CD4-positive, alpha-beta T cell treated with Interleukin-12 subunit alpha and Interleukin-12 subunit beta, for 1 hour (primary cell): ENCODE measurements around the gene CIB4.
"Not testable (repeated sequence)": the region's sequence is repeated elsewhere in the genome, so short reads cannot be mapped to it uniquely, and the experiment has no call there.

ENCODE experiments used
- DNase-seq: peaks from one replicate; pipeline ENCODE4 v3.0.0-alpha.2; 2020

Gene CIB4

DNA sequence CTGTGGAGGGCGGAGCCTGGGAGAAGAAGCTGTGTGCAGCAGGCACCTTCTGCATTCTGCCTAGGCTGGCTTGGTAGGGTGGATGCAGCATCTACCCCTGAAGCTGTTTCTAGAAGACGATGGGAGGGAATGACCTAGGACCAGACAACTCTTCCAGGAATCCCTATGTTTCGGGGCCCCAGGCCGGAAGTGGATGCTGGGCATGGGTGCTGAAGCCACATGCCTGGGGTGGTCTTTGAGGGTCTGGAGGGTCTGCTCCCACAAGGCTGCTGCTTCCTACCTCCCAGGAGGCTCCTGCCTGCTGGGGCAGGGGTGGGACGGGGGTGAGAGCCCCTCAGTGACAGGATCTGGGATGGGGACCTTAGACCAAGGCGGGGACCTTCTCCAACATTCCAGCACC, 61.0 kb downstream of the CIB4 start:
- DNase-seq: no peak

DNA sequence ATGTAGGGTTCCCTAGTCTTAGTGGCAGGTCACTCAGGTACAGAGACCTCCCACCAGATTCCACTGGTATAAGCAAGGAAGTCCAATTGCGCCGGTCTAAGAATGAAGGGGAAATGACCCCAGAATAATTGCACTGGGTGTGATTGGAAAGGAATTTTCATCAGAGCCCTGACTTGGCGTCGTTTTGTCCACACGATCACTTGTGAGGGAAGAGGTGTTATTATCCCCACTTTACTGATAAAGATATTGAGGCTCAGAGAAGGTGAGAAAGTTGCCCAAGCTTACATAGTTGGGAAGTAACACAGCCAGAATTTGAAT, 61.5 kb downstream of the CIB4 start:
- DNase-seq: no peak

DNA sequence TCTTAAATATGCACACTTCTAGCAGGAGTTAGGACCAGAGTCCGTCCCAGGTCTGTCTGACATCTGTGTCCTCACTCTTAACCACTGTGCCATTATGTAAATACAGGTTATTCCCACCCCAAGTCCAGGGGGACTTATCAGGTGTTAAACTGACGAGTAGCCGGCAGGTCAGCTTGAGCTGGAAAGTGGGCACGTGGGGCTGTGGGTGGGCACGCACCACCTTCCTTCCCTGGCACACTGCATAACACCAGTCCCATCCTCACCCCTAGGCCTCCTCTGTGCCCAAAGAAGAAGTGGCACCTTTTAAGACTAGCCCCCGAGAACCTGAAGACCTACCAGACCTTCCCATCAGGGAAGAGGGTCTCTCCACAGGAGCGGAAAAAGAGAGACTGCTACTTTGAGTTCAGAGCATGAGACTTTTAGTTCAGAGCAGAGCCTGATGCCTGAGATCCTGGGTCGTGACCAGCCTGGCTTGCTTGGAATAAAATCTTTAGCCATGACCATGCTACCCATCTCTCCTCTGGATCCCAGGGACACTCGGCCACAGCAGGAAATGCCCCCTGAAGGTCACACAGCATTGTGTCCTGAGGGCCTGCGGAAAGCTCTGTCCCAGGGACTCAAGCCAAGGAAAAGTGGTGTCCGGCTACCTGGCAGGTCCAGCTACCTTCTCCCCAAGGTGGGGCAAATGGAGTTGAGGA, 62.0 kb downstream of the CIB4 start:
- no peak for DNase-seq

DNA sequence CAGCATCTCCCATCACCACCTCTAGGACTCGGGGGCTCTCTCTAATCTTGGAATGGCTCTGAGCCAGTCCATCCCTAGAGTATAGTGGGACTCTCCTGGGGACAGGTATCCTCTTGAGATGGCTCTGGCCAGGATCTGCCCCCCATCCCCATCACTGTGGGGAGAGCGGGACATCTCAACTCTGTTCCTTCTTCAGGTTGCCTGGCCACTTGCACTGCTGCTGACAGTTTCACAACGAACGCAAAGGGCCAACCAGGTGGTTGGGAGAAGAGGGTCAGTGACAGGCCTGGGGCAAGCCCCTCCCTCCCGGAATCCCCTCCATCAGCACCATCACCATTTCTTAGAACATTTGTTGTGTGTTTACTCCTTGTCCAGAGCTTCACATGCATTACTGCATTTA, 62.6 kb downstream of the CIB4 start:
- no peak for DNase-seq

DNA sequence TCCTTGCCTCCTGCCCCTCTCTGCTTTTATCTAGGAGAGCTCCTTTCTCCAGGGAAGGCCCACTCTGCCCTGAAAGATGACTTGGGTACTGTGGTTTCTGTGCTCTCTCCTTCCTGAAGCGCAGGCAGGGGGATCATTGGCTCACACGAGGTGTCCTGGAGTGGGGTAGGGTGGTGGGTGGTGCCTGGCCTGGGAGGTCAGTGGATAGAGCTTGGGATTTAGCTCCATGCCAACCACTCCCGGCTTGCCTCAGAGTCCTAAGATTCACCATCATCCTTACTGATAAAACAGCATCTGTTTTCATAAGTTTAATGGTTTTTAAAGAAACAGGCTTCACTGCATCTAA, 63.1 kb downstream of the CIB4 start:
- DNase-seq: no peak

DNA sequence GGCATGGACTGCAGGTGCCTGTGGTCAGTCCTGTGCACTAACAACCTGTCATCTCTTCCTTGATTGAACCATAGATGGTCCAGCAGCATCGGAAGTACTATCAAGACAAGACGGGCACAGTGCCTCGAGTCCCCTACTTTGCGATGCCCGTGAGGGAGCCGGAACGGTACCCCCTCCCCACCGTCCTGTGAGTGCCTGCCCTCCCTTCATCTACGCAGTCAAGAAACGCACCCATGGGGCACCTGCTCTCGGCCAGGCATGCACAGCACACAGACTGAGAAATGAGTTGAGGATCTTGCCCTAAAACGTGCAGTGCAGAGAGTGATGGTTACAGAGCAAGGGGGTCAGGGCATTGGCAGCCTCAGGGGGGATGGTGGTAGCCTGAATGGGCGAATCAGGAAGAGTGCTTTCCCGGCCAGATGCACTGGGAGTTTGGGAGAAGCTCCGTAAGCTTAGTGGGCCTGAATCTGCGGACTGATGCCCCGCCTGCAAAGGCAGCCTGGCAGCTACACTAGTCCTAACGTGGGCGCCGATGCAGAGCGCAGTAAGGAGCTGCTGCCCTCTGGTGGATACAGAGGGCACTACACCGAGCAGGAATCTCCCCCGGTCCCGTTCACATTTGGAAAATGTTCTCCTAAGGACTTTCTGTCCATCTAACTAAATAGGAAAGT, 63.6 kb downstream of the CIB4 start:
- DNase-seq: peak; percentile 56

DNA sequence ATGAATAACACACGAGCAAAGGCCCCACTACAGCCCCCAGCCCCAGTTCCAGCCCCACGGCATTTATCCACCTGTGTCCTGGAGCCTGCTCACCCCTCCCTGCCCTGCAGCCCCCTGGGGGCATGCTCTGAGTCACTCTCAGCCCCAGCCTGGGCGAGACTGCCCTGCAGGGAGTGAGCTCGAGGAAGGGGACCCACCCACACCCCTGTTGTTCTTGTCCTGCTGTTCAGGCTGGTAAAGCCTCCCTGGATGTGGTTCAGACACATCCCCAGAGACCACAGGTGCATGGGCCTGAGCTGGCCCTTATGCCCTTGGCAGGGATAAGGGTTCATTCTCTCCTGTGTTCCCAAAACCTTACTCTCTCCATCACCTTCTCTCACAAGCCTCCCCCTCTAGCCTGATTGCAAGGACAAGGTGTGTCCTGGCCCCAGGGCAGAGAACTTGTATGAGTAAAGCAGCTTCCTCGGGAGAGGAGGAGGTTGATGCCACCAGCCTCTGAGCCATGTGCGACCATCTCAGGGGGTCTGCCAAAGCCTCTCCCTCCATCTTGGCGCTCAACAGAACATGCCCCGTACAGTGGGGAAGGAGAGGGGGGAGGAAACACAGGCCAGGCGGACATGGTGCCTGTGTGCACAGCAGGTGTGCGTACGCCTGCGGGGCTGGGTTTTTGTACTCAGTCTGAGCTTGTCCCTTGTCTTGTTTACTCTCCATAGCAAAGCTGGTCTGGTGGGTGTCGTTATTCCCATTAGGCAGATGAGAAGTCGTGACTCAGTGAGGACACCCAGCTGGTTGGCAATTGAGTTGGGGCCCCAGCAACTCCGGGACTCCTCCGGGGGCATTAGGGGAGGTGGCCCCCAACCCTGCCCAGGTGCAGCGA, 64.4 kb downstream of the CIB4 start:
- no peak for DNase-seq

DNA sequence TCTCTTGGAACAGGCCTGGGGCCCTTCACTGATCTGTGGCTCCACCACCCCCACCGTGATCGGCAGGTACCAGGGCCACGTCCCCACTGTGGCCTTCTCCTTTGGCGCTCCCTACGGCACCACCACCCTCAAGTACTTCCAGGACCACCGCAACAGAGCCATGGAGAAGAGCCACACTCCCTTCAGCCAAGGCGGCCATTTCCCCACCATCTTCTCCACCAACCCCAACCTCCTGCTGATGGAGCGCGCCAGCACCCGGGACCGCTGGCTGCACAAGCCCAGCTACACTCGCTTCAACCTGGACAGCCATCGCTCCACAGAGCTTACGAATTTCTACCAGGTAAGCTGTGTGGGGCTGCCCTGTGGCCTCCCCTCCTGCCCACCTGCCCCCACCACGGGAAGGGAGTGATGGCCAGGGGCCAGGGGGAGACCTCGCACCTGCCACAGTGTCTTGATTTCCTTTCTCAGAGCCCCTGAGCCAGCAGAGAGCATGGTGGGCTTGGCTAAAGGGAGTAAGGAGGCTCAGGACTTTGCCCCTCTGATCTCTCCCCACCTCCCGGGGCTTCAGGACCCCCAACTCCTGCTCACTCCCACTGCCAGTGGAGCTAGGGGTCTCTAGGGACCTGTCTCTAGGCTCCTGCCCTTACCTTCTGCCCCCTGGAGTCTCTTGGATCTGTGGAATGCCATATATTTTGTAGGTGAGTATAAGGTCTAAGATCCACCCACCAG, 65.2 kb downstream of the CIB4 start:
- DNase-seq: no peak

DNA sequence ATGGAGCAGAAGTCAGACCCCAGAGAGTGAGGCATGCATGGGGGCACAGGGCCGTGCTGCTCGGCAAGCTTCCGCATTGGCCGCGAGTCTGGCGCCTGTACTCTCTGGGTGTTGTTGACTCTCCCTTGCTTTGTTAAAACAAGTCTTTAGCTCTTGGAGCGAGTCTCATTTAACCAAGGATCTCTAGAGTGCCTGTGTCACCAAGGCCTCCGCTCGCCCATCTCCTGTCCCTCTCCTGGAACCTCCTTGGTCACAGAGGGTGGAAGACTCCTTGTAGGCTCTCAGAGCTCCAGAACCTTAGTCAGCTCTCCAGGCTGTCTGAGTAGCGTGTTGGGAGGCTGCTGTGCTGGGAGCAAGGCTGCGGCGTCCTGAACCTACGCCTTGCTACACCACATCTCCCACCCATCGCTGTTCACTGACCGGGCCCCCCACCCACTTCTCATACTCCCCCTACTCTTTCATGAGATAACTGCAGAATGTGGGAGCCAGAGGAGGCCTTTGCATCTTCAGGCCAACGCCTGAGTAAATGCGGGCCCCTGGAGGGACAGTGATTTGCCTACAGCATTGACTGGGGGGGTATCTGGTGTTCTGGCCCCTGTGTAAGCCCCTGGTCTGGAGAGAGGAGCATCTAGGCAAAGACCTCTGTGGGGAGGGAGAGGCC, 66.1 kb downstream of the CIB4 start:
- no peak for DNase-seq

DNA sequence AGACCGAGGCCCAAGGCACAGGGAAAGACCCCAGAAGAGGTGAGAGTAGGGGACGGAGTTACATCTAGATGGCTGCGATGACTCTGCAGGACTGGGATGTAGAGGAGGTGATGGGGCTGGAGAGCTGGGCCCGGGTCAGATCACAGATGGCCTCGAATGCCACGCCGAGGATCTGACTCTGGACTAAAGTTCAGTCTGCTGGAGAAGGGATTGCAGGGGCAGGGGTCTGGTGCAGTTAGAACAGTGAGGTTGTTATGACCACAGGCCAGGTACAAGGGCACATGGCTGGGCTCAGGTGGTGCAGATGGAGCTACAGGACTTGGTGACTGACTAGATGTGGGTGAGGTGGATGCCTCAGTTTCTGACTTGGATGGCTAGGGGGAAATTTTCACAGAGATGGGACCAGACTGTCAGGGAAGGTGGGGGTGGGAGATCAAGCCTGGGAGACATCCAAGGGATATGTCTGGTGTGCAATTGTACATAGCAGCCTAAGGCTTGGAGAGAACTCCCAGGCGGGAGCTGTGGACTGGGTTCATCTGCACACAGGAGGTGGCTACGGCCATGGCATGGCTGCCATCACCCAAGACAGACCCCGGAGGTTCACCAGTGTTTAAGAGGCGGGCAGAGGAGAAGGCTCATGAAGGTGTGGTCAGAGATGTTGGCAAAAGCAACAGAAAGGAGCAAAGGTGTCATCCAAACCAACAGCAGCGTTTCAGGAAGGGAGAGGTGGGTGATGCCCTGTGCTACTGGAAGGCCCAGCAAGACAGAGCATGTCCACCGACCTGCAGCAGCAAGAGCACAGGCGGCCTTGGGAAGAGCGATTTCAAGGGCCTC, 66.9 kb downstream of the CIB4 start:
- DNase-seq: no peak

DNA sequence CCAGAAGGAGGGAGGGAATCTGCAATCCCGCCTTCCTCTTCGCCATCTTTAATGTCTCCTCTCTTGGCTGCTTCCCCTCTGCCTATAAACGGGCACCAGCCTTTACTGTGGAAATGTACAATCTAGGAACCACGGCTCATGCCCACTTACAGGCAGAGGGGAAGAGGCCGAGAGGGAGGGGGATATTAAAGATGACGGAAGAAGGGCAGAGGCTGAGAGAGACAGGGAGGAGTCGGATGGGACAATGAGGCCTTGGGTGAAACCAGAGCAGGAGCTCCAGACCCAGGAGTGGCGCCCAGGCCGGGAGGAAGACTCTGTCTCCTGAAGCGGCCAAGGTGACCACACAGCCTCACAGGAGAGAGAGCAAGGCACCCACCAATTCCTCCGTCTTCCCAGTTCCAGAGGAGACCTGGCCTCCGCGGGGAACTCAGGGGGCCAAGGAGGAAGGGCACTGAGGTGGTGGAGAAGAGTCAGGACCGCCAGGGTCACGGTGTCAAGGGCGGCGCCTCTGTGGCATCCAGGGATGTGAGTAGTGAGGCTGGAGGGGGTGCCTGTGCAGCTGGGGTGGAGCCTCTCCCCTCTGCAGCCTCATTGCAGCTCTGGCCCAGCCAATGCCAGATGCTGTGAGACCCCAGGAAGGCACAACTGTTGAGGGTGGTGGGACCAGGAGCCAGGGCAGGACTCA, 67.8 kb downstream of the CIB4 start:
- DNase-seq: no peak

DNA sequence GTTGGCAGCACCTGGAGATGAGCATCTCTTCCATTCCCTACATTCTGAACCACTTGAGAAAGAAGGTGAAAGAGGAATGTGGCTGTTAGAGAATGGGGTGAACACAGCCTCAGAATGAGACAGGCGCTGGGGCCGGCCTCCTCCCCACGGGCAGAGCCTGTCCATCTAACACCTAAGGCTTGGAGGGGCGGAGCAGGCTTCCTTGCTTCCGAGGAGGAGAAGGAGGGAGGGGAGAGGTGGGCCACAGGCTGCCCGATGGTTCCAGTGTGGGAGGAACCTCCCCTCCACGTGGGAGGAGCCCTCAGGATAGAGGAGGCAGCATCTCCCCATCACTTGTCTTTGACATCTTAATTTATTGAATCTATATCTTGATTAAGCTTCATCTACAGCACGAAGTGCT, 68.6 kb downstream of the CIB4 start:
- no peak for DNase-seq

DNA sequence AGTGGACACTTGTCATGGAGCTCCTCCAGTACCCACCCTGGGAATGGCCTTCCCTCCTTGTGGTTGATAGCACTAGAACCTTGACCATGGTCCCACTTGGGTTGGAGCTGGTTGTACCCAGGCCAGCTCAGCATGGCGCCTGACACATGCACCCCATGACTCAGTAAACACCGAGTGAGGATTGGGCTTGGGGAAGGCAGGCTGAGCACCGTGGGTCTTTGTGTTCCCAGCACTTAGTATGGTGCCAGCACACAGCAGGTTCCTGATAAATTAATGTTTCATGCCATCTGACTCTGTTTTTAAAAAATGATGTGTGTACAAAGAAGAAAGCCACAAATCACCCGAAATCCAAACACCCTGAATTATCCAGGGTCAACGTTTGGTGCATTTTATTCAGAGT, 69.8 kb downstream of the CIB4 start:
- DNase-seq: no peak

DNA sequence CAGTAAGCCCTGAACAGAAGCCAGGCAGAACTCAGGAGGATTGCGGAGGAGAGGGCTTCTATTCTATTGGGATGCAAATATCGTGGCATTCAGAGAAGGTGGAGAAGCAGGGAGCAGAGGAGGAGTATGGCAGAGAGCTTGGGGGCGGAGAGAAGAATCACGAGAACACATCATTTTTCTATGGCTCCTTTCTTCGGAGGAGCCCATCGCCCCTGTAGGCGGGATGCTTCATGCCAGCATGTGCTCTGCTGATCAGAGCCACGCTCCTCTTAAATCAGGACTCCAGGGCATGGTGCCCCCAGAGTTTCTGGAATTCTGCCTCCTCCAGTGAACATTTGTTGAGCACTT, 71.1 kb downstream of the CIB4 start:
- no peak for DNase-seq

DNA sequence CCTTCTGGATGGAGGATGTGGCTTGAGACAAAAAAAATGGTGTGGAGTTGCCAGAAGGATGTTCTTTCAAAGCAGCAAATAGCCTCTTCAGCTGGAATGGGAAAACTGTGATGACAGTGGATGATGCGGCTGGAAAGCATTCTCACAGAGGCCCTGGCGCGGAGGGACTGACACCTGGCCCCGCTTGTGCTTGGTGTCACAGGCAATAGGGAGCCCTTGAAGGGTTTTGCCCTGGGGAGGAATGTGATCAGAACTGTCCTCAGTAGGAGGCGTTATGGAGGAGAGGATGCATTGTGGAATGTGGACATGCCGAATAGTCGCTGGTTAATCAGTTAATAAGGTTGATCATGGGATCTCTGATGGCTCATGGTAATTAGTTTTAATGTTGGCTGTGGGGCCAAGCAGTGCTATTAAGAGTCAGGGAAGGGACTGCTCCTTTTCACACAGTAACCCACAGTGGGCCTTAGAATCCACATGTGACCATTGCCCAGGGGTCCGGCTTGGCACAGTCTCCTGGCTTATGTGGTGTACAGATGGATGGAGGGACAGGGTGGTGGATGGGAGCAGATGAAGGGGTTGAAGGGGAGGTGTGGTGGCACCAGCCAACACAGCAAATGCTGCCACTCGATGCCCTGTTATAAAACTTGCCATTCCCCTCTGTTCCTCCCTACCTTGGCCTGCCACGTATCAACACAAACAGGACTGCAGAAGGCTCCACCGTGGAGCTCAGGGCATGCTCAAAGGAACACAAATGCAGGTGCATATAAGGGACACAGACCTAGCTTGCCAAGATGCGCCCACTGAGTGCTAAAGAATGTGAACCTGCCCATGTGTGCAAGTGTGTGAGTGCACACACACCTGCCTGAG, 71.7 kb downstream of the CIB4 start:
- no peak for DNase-seq

DNA sequence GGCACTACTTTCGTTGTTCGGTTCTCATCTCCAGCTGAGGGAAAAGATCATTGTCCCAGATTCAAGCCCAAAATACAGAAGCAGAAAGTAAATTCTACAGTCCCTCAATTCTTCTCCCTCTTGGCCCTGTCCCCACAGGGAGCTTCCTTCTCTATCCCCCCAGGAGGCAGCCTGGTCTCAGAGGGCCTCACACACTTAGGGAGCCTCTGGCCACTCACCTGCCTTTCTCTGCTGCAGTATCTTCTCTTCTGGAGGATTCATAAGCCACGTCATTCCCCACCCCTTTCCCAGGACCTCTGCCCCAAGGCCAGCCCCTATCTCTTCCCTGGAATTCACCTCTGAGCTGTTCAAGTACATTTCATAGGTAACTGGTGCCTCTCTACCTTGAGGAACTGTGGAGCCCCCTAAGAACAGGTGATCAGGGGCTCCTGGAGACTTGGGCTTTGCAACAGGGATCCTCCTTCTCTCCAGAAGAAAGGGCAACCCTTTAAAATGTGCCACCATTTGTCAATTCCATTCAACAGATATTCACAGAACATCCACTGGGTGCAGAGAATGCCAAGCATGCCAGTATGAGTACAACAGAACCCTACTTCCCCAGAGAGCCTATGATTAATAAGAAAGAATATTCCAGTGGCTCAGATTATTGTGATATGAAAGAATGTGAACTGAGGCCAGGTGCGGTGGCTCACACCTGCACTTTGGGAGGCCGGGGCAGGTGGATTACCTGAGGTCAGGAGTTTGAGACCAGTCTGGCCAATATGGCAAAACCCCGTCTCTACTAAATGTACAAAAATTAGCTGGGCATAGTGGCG, 72.9 kb downstream of the CIB4 start:
- DNase-seq: no peak

DNA sequence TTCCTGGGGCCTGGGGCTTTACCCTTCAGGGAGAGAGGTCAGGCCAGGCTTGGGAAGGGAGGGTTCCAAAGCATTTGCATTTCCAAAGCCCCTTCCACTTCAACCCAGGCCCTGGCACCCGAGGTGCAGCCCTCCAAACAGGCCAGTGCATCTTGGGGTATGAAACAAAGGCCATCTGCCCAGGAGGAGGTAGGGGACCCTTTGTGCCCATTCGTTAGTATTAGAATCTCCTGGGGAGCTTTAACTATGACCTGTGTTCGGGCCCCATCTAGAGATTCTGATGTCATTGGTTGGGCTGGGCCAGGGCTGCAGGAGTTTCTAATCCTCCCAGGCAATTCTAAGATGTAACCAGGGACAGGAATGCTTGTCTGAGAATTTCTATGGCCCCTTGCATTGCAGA, 73.6 kb downstream of the CIB4 start:
- no peak for DNase-seq

DNA sequence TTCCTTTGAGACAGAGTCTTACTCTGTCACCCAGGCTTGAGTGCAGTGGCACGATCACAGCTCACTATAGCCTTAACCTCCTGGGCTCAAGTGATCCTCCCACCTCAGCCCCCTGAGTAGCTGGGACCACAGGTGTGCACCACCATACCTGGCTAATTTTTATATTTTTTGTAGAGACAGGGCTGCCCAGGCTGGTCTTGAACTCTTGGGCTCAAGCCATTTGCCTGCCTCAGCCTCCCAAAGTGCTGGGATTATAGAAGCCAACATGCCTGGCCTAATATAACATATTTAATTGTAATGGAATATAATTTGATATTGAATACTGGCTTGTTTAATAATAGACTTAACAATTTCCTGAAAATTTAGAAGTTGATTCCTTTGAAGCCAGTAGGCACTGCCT, 74.4 kb downstream of the CIB4 start:
- DNase-seq: not testable (repeated sequence)

DNA sequence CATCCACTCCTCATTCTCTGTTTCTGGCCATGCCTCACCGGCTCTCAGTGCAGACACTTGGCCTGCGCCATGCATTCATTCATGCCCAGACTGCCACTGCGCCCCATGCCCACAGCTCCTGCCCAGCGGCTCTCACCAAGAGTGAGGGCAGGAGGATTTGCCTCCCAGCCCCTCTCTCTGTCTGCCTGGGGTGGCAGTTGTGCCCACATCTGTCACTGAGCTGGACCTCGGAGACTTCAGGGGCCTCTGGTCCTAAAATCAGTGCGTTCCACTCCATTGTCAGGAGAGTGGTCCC, 75.1 kb downstream of the CIB4 start:
- no peak for DNase-seq

DNA sequence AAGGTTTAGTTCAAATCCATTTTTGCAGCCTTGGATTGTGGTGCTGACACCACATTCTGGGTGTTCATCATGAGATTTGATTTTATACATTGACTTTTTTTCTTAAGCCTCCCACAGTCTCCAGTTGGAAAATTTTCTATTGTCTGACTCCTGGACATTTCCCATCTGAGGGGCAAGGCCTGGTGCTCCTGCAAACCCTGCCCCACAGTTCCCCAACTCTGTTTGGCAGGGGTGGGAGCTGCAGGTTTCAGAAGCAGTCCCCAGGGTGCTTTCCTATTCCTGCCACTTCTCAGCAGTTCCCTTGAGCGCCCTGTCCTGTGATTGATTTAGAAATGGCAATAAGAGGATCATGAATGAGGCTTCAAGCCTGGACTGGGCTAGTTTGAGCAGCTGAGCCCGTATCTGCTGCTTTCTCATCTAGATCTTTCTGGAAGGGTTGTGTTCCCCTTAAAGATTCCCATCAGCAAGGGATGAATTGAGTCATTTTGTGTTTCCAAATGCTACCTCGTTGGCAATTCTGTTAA, 77.0 kb downstream of the CIB4 start:
- no peak for DNase-seq
